ENCODE results near the gene CLN6. TPM values are rescaled to one million over a fixed set of nuclear protein-coding genes. Genes with fewer than 3 reads are reported as not detected.
A peak's percentile ranks its signal among the peaks of the same experiment; 100 is the strongest.

CLN6 gene
- total and polyA plus RNA-seq, 2 of the 4 experiments (the other 2 are of a cell fraction), result 6.5 to 31.9 TPM

GRCh38 chr15:68199340-68199739 is 30.2 kb downstream of the CLN6 start:
- H3K36me3 ChIP-seq (ENCODE audit: control insufficient read depth, insufficient read depth, low read length), result 0 out of 2 replicates have a peak, but pooled peaks cover 2% of the 10 kb centered on the region
- H2AK9ac ChIP-seq (replicated peaks; ENCODE audit: low read depth, low read length, poor library complexity), result peak overlapping the region; percentile 29
- H3K4ac ChIP-seq (ENCODE audit: low read depth, low read length), result no peak overlapping the region
- H3K9me1 ChIP-seq (ENCODE audit: insufficient read depth, low read length), result no peaks in the 10 kb centered on the region
- H4K5ac ChIP-seq (ENCODE audit: low read depth, low read length), result no peak overlapping the region
- dilution Hi-C loops (cut with HindIII; ENCODE audit: low sequenced_read_pairs, unreplicated experiment) (no loop called here), in situ Hi-C loops (cut with MboI; ENCODE audit: low sequenced_read_pairs) (no loop called here), intact Hi-C loops (cut with micrococcal nuclease) (no loop called here)
- no peak overlapping the region for H3K14ac ChIP-seq (replicated peaks; ENCODE audit: low read depth, low read length)
- no peak overlapping the region for H2BK15ac ChIP-seq (ENCODE audit: low read depth, low read length)
- no peak overlapping the region for H3K18ac ChIP-seq (ENCODE audit: low read depth, low read length)
- no peak overlapping the region for H4K8ac ChIP-seq (ENCODE audit: low read depth in 2 of 2, low read length in 2 of 2)
- no peak overlapping the region for H2AFZ ChIP-seq (replicated peaks; ENCODE audit: low read length, poor library complexity)
- H3K9ac ChIP-seq (ENCODE audit: low read depth, low read length), result no peak overlapping the region
- no peaks in the 10 kb centered on the region for H4K20me1 ChIP-seq (ENCODE audit: insufficient read depth, low read length)
- WGBS, 2 experiments (ENCODE audit: extremely low coverage in 2 of 2, insufficient read length in 1 of 2), result 67% methylated on average over 5 of the region's 11 CpGs; no CpG with 5 or more reads in 1 of the 2 experiments
- no peak overlapping the region for H3K27ac ChIP-seq (ENCODE audit: insufficient read depth, low read length)
- POLR2A ChIA-PET (ENCODE audit: unreplicated experiment), result no interaction called here
- TF ChIP-seq, protein P1, sequence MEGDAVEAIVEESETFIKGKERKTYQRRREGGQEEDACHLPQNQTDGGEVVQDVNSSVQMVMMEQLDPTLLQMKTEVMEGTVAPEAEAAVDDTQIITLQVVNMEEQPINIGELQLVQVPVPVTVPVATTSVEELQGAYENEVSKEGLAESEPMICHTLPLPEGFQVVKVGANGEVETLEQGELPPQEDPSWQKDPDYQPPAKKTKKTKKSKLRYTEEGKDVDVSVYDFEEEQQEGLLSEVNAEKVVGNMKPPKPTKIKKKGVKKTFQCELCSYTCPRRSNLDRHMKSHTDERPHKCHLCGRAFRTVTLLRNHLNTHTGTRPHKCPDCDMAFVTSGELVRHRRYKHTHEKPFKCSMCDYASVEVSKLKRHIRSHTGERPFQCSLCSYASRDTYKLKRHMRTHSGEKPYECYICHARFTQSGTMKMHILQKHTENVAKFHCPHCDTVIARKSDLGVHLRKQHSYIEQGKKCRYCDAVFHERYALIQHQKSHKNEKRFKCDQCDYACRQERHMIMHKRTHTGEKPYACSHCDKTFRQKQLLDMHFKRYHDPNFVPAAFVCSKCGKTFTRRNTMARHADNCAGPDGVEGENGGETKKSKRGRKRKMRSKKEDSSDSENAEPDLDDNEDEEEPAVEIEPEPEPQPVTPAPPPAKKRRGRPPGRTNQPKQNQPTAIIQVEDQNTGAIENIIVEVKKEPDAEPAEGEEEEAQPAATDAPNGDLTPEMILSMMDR (conservative IDR thresholded peaks at IDR 0.05; ENCODE audit: low read depth, low read length), result no peak
- TF ChIP-seq, protein P2, sequence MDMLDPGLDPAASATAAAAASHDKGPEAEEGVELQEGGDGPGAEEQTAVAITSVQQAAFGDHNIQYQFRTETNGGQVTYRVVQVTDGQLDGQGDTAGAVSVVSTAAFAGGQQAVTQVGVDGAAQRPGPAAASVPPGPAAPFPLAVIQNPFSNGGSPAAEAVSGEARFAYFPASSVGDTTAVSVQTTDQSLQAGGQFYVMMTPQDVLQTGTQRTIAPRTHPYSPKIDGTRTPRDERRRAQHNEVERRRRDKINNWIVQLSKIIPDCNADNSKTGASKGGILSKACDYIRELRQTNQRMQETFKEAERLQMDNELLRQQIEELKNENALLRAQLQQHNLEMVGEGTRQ (IDR thresholded peaks at IDR 0.05; ENCODE audit: low read depth, low read length), result no peak
- TF ChIP-seq RFX5 (IDR thresholded peaks at IDR 0.05; ENCODE audit: low read depth, low read length) (no peak), ELK1 (IDR thresholded peaks at IDR 0.05; ENCODE audit: borderline replicate concordance, low read depth, low read length) (no peak), MAZ (IDR thresholded peaks at IDR 0.05; ENCODE audit: borderline replicate concordance, low read depth, low read length) (no peak), BHLHE40 (IDR thresholded peaks at IDR 0.05; ENCODE audit: low read depth, low read length) (no peak), FOS (IDR thresholded peaks at IDR 0.05; ENCODE audit: low read depth, low read length) (no peak), MAFK (IDR thresholded peaks at IDR 0.05; ENCODE audit: low read depth, low read length) (no peak), POLR2A (IDR thresholded peaks at IDR 0.05; ENCODE audit: low read depth, low read length) (no peak), NFE2L2 (IDR thresholded peaks at IDR 0.05; ENCODE audit: low read depth, low read length) (no peak), SMC3 (IDR thresholded peaks at IDR 0.05; ENCODE audit: low read depth, low read length) (no peak), CEBPB (IDR thresholded peaks at IDR 0.05; ENCODE audit: low read depth, low read length) (no peak), RCOR1 (IDR thresholded peaks at IDR 0.05; ENCODE audit: insufficient replicate concordance, low read length) (no peak), CHD1 (IDR thresholded peaks at IDR 0.05; ENCODE audit: low read depth, low read length) (no peak), MXI1 (IDR thresholded peaks at IDR 0.05; ENCODE audit: borderline replicate concordance, low read depth, low read length) (no peak), RAD21 (IDR thresholded peaks at IDR 0.05; ENCODE audit: low read length) (no peak)
- CTCF ChIA-PET, result no interaction called here
- no peaks in the 10 kb centered on the region for H3K4me1 ChIP-seq (ENCODE audit: control insufficient read depth, insufficient read depth, low read length)
- no peak overlapping the region for H2BK120ac ChIP-seq (ENCODE audit: low read depth, low read length)
- no peak overlapping the region for H2AK5ac ChIP-seq (ENCODE audit: low read depth, low read length)
- no peaks in the 10 kb centered on the region for H3K27me3 ChIP-seq (ENCODE audit: control insufficient read depth, insufficient read depth, low read length)
- no peak for ATAC-seq (ENCODE audit: low read depth)
- DNase-seq, result no peak
- no peak overlapping the region for H2BK20ac ChIP-seq (ENCODE audit: low read depth, low read length)
- BruUV-seq (replicated peaks), result no TSS peak
- no peaks in the 10 kb centered on the region for H3K9me3 ChIP-seq (ENCODE audit: control insufficient read depth, insufficient read depth, low read length)
- no peak overlapping the region for H3K23ac ChIP-seq (ENCODE audit: low read depth, low read length)
- no peak overlapping the region for H3K4me2 ChIP-seq (ENCODE audit: low read depth, low read length)
- no peak overlapping the region for H4K91ac ChIP-seq (ENCODE audit: insufficient read depth, low read depth, low read length)
- H3K79me1 ChIP-seq (ENCODE audit: low read depth in 1 of 2, low read length in 2 of 2), result peaks cover 3 to 4% of the 10 kb centered on the region in 2 experiments; a peak in 1 of 4 replicates
- H2BK5ac ChIP-seq (ENCODE audit: low read depth, low read length, poor library complexity, severe bottlenecking), result no peak overlapping the region
- H3K4me3 ChIP-seq (ENCODE audit: insufficient read depth, low read depth, low read length), result no peak overlapping the region
- H3K56ac ChIP-seq (ENCODE audit: extremely low read depth, insufficient read depth, low read length), result no peak overlapping the region
